Gastroesophageal sphincter (tissue), 3 donors: ENCODE data around the gene TNFRSF8.

ENCODE experiments used
- EP300 ChIP-seq: sonication (generic); formaldehyde crosslinking; IDR thresholded peaks from one replicate; pipeline ENCODE4 v1.6.1; 2017; ENCODE audit warnings: antibody characterized with exemption, mild to moderate bottlenecking
- POLR2A ChIP-seq, 2 donors: fragments of 450-650 bp; IDR thresholded peaks; one replicate each; pipeline ENCODE4 v1.6.1; 2017; ENCODE audit warnings: antibody characterized with exemption in 2 of 2, mild to moderate bottlenecking in 2 of 2, moderate library complexity in 1 of 2
- POLR2AphosphoS5 ChIP-seq: sonication (generic); formaldehyde crosslinking; IDR thresholded peaks from one replicate; pipeline ENCODE4 v1.6.1; 2017; ENCODE audit warnings: antibody characterized with exemption
- TF ChIP-seq, protein P1 (sequence below), 4 experiments: fragments of 200-600 bp in 2 of 4; fragments of 450-650 bp in 2 of 4; sonication (generic) in 1 of 4; IDR thresholded peaks; one replicate each; pipeline ENCODE4 v1.5.1; 2017 to 2019; ENCODE audit warnings: antibody characterized with exemption in 4 of 4, mild to moderate bottlenecking in 2 of 4, moderate library complexity in 2 of 4

DNA sequence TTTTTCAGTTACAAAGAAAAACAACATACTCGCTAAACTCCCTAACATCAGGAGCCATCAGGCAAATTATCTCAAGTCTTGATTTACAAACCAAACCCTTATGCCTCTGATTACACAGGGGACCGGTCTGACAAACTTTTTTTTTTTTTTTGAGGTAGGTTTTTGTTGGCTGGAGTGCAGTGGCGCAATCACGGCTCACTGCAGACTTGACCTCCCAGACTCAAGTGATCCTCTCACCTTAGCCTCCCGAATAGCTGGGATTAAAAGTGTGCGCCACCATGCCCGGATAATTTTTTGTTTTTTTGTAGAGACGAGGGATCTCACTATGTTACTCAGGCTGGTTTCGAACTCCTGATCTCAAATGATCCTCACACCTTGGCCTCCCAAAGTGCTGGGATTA, 47.6 kb upstream of the TNFRSF8 start:
- TF ChIP-seq, protein P1, sequence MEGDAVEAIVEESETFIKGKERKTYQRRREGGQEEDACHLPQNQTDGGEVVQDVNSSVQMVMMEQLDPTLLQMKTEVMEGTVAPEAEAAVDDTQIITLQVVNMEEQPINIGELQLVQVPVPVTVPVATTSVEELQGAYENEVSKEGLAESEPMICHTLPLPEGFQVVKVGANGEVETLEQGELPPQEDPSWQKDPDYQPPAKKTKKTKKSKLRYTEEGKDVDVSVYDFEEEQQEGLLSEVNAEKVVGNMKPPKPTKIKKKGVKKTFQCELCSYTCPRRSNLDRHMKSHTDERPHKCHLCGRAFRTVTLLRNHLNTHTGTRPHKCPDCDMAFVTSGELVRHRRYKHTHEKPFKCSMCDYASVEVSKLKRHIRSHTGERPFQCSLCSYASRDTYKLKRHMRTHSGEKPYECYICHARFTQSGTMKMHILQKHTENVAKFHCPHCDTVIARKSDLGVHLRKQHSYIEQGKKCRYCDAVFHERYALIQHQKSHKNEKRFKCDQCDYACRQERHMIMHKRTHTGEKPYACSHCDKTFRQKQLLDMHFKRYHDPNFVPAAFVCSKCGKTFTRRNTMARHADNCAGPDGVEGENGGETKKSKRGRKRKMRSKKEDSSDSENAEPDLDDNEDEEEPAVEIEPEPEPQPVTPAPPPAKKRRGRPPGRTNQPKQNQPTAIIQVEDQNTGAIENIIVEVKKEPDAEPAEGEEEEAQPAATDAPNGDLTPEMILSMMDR (IDR thresholded peaks at IDR 0.05), result no peak
- TF ChIP-seq POLR2A (IDR thresholded peaks at IDR 0.05), result no peak
- TF ChIP-seq POLR2AphosphoS5, result no peak
- no peak for TF ChIP-seq EP300
